HEK293 (cell line): ENCODE measurements around the gene KPNA4.

Experiments
- CTCF ChIA-PET: fragments of 350-600 bp; formaldehyde crosslinking; extraction: SDS; loops from one replicate; lab custom pipeline; 2021; ENCODE audit warnings: antibody characterized with exemption; lab: Yijun Ruan, JAX
- POLR2A ChIA-PET: fragments of 300-600 bp; formaldehyde crosslinking; extraction: SDS; loops from one replicate; lab custom pipeline; 2020; ENCODE audit warnings: antibody characterized with exemption, inconsistent platforms; lab: Yijun Ruan, JAX
- H3K27ac ChIP-seq: fragments of 200-500 bp; sonication (Bioruptor generic); 2 replicates; pipeline ENCODE4 v1.5.1; 2014; ENCODE audit warnings: low read depth, low read length, control low read depth, inconsistent platforms; ENCODE audit errors: extremely low read depth
- H3K36me3 ChIP-seq, 2 experiments: fragments of 200-500 bp in 1 of 2; sonication (Bioruptor generic) in 1 of 2; 1 replicate in 1 of 2; 2 replicates in 1 of 2; pipeline ENCODE4 v1.5.1; 2014 to 2017; ENCODE audit warnings: inconsistent platforms in 2 of 2, low read length in 2 of 2; ENCODE audit not compliant: control insufficient read depth in 2 of 2, insufficient read depth in 1 of 2
- H3K4me1 ChIP-seq: fragments of 200-500 bp; sonication (Bioruptor generic); 2 replicates; pipeline ENCODE4 v1.5.1; 2014; ENCODE audit warnings: mild to moderate bottlenecking, low read length, inconsistent platforms; ENCODE audit not compliant: control insufficient read depth, insufficient read depth
- H3K4me3 ChIP-seq: 2 replicates; pipeline ENCODE4 v1.5.1; 2011; ENCODE audit warnings: low read depth, mild to moderate bottlenecking, control low read depth, low read length, moderate library complexity
- H3K9me3 ChIP-seq: fragments of 200-500 bp; sonication (Bioruptor generic); 2 replicates; pipeline ENCODE4 v1.5.1; 2014; ENCODE audit warnings: low read depth, low read length, inconsistent platforms; ENCODE audit not compliant: control insufficient read depth, insufficient read depth
- EGR2 ChIP-seq: fragments of 450-650 bp; formaldehyde crosslinking; IDR thresholded peaks from 2 replicates; pipeline ENCODE4 v1.5.1; 2016; ENCODE audit warnings: low read depth, missing biosample characterization, missing genetic modification characterization
- KLF1 ChIP-seq: fragments of 450-650 bp; formaldehyde crosslinking; IDR thresholded peaks from 2 replicates; pipeline ENCODE4 v1.5.1; 2016; ENCODE audit warnings: missing biosample characterization, missing genetic modification characterization
- KLF16 ChIP-seq: fragments of 450-650 bp; formaldehyde crosslinking; IDR thresholded peaks from 2 replicates; pipeline ENCODE4 v1.5.1; 2017; ENCODE audit warnings: missing biosample characterization, missing genetic modification characterization
- MYNN ChIP-seq: fragments of 450-650 bp; formaldehyde crosslinking; IDR thresholded peaks from 2 replicates; pipeline ENCODE4 v1.5.1; 2016; ENCODE audit warnings: missing biosample characterization, missing genetic modification characterization, borderline replicate concordance
- OSR2 ChIP-seq: fragments of 450-650 bp; formaldehyde crosslinking; IDR thresholded peaks from 2 replicates; pipeline ENCODE4 v1.5.1; 2016; ENCODE audit warnings: missing biosample characterization, missing genetic modification characterization
- PRDM10 ChIP-seq: fragments of 450-650 bp; formaldehyde crosslinking; IDR thresholded peaks from 2 replicates; pipeline ENCODE4 v1.5.1; 2016; ENCODE audit warnings: missing biosample characterization, missing genetic modification characterization
- SALL2 ChIP-seq: fragments of 450-650 bp; formaldehyde crosslinking; IDR thresholded peaks from 2 replicates; pipeline ENCODE4 v1.5.0; 2017; ENCODE audit warnings: missing biosample characterization, mild to moderate bottlenecking, missing genetic modification characterization, borderline replicate concordance
- ZFP41 ChIP-seq: fragments of 450-650 bp; formaldehyde crosslinking; IDR thresholded peaks from 2 replicates; pipeline ENCODE4 v1.5.1; 2016; ENCODE audit warnings: missing biosample characterization, missing genetic modification characterization, borderline replicate concordance
- ZNF133 ChIP-seq: fragments of 450-650 bp; formaldehyde crosslinking; IDR thresholded peaks from 2 replicates; pipeline ENCODE4 v1.5.1; 2016; ENCODE audit warnings: missing biosample characterization, missing genetic modification characterization
- ZNF155 ChIP-seq: fragments of 450-650 bp; formaldehyde crosslinking; IDR thresholded peaks from 2 replicates; pipeline ENCODE4 v1.5.1; 2016; ENCODE audit warnings: missing biosample characterization, missing genetic modification characterization
- ZNF184 ChIP-seq: fragments of 450-650 bp; IDR thresholded peaks from 2 replicates; pipeline ENCODE4 v1.5.1; 2018; ENCODE audit warnings: missing biosample characterization, mild to moderate bottlenecking, missing genetic modification characterization
- ZNF202 ChIP-seq: fragments of 450-650 bp; formaldehyde crosslinking; IDR thresholded peaks from 2 replicates; pipeline ENCODE4 v1.5.1; 2016; ENCODE audit warnings: missing biosample characterization, missing genetic modification characterization, borderline replicate concordance
- ZNF221 ChIP-seq: fragments of 450-650 bp; formaldehyde crosslinking; IDR thresholded peaks from 2 replicates; pipeline ENCODE4 v1.5.1; 2017; ENCODE audit warnings: missing biosample characterization, missing genetic modification characterization, borderline replicate concordance
- ZNF23 ChIP-seq: fragments of 450-650 bp; formaldehyde crosslinking; IDR thresholded peaks from 2 replicates; pipeline ENCODE4 v1.5.1; 2016; ENCODE audit warnings: missing biosample characterization, missing genetic modification characterization, borderline replicate concordance
- ZNF473 ChIP-seq: fragments of 450-650 bp; formaldehyde crosslinking; IDR thresholded peaks from 2 replicates; pipeline ENCODE4 v1.5.1; 2017; ENCODE audit warnings: missing biosample characterization, missing genetic modification characterization
- ZNF521 ChIP-seq: fragments of 450-650 bp; formaldehyde crosslinking; IDR thresholded peaks from 2 replicates; pipeline ENCODE4 v1.5.1; 2017; ENCODE audit warnings: missing biosample characterization, mild to moderate bottlenecking, missing genetic modification characterization
- ZNF654 ChIP-seq: fragments of 450-650 bp; formaldehyde crosslinking; IDR thresholded peaks from 2 replicates; pipeline ENCODE4 v1.5.1; 2016; ENCODE audit warnings: low read depth, missing biosample characterization, missing genetic modification characterization
- ZNF660 ChIP-seq: fragments of 450-650 bp; IDR thresholded peaks from 2 replicates; pipeline ENCODE4 v1.5.1; 2018; ENCODE audit warnings: missing biosample characterization, mild to moderate bottlenecking, missing genetic modification characterization
- ZNF747 ChIP-seq: fragments of 450-650 bp; formaldehyde crosslinking; IDR thresholded peaks from 2 replicates; pipeline ENCODE4 v1.5.1; 2016; ENCODE audit warnings: missing biosample characterization, missing genetic modification characterization
- ZNF768 ChIP-seq: fragments of 450-650 bp; formaldehyde crosslinking; IDR thresholded peaks from 2 replicates; pipeline ENCODE4 v1.5.1; 2018; ENCODE audit warnings: missing biosample characterization, mild to moderate bottlenecking, missing genetic modification characterization
- ZNF837 ChIP-seq: fragments of 450-650 bp; formaldehyde crosslinking; IDR thresholded peaks from 2 replicates; pipeline ENCODE4 v1.5.1; 2016; ENCODE audit warnings: missing biosample characterization, missing genetic modification characterization
- ZSCAN23 ChIP-seq: fragments of 450-650 bp; formaldehyde crosslinking; IDR thresholded peaks from 2 replicates; pipeline ENCODE4 v1.5.1; 2016; ENCODE audit warnings: missing biosample characterization, missing genetic modification characterization
- ZXDB ChIP-seq: fragments of 450-650 bp; formaldehyde crosslinking; IDR thresholded peaks from 2 replicates; pipeline ENCODE4 v1.5.1; 2016; ENCODE audit warnings: missing biosample characterization, missing genetic modification characterization

KPNA4 gene

GRCh38 chr3:160498202-160498601 is 67.2 kb downstream of the KPNA4 start:
- TF ChIP-seq ZNF23 (tag by site-specific recombination), result no peak
- TF ChIP-seq OSR2 (tag by site-specific recombination), result no peak
- TF ChIP-seq KLF16 (tag by site-specific recombination), result no peak
- TF ChIP-seq ZNF133 (tag by site-specific recombination), result no peak
- no peak for TF ChIP-seq ZNF747 (tag by site-specific recombination)
- no peak for TF ChIP-seq ZNF155 (tag by site-specific recombination)
- TF ChIP-seq, all 188 proteins: peak for 0
- H3K27ac ChIP-seq, result no peak overlapping the region
- peaks cover 12 to 39% of the 10 kb centered on the region in 2 experiments for H3K36me3 ChIP-seq
- no peaks in the 10 kb centered on the region for H3K9me3 ChIP-seq
- CTCF ChIA-PET, result no interaction called here
- no peaks in the 10 kb centered on the region for H3K4me1 ChIP-seq
- POLR2A ChIA-PET, result no interaction called here
- no peak overlapping the region for H3K4me3 ChIP-seq

- Histone ChIP-seq H3K4me1 (no peaks in the 10 kb centered on the region), H3K4me3 (no peak overlapping the region), H3K9me3 (no peaks in the 10 kb centered on the region)
- CTCF ChIA-PET, result interaction anchor here (1.7 kb wide), 1 partner anchor 74 kb away, joined by 3 read pairs; no protein-coding TSS in a partner anchor
- TF ChIP-seq SALL2, result no peak
- no peak for TF ChIP-seq ZNF202 (tag by site-specific recombination)
- no peak for TF ChIP-seq ZXDB
- no peak for TF ChIP-seq MYNN (tag by site-specific recombination)
- TF ChIP-seq ZNF521 (tag by site-specific recombination), result no peak
- no peak for TF ChIP-seq ZSCAN23
- TF ChIP-seq KLF1, result no peak
- no peak for TF ChIP-seq ZNF768 (tag by site-specific recombination)
- TF ChIP-seq ZNF837 (tag by site-specific recombination), result no peak
- TF ChIP-seq, all 188 proteins: peak for 0
- Histone ChIP-seq H3K27ac (no peak overlapping the region), H3K36me3 (no peaks in the 10 kb centered on the region)
- POLR2A ChIA-PET, result no interaction called here
Measured at GRCh38 chr3:160490166-160490565, 75.2 kb downstream of the KPNA4 start.

GRCh38 chr3:160486459-160486869 is 78.9 kb downstream of the KPNA4 start:
- no peaks in the 10 kb centered on the region for H3K36me3 ChIP-seq
- H3K9me3 ChIP-seq, result no peaks in the 10 kb centered on the region
- no peak overlapping the region for H3K27ac ChIP-seq
- ChIA-PET CTCF (interaction anchor here (0.6 to 2.2 kb wide), 4 partner anchors 13 to 1668 kb away, joined by 3 to 7 read pairs (median 3); no protein-coding TSS in a partner anchor), POLR2A (no interaction called here)
- TF ChIP-seq EGR2 (tag by site-specific recombination), result no peak
- no peak for TF ChIP-seq ZNF23 (tag by site-specific recombination)
- TF ChIP-seq ZNF184 (tag by site-specific recombination), result no peak
- no peak for TF ChIP-seq PRDM10 (tag by site-specific recombination)
- no peak for TF ChIP-seq ZNF221 (tag by site-specific recombination)
- TF ChIP-seq ZNF654 (tag by site-specific recombination), result peak; percentile 44
- TF ChIP-seq ZNF660 (tag by site-specific recombination), result 0 out of 2 replicates have a peak, but pooled peaks have one; percentile 21
- no peak for TF ChIP-seq ZFP41 (tag by site-specific recombination)
- no peak for TF ChIP-seq ZNF473 (tag by site-specific recombination)
- H3K4me1 ChIP-seq, result no peaks in the 10 kb centered on the region
- no peak overlapping the region for H3K4me3 ChIP-seq
